NT2/D1 (cell line): ENCODE data around the gene SLCO3A1.

Source experiments
- YY1 ChIP-seq: IDR thresholded peaks from 2 replicates; pipeline ENCODE4 v1.6.1; 2011; ENCODE audit not compliant: insufficient read length, insufficient read depth
- ZNF274 ChIP-seq: IDR thresholded peaks from 2 replicates; pipeline ENCODE4 v1.6.1; 2011; ENCODE audit warnings: mild to moderate bottlenecking, low read depth, low read length

GRCh38 chr15:92034227-92034626 is 180.7 kb downstream of the SLCO3A1 start:
- TF ChIP-seq ZNF274 (no peak), YY1 (no peak)
